HFF-Myc (cell line): ENCODE results near the gene CCDC77.
A peak's percentile ranks its signal among the peaks of the same experiment; 100 is the strongest.
"Not testable (repeated sequence)": the region's sequence is repeated elsewhere in the genome, so short reads cannot be mapped to it uniquely, and the experiment has no call there.

Experiments
- DNase-seq: peaks from one replicate; pipeline ENCODE4 v3.0.0-alpha.2; 2011; ENCODE audit warnings: low read depth; ENCODE audit errors: extremely low read depth
- H3K4me3 ChIP-seq: replicated peaks from 2 replicates; pipeline ENCODE4 v1.5.1; 2011; ENCODE audit warnings: low read depth, mild to moderate bottlenecking, control low read depth, low read length
- TF ChIP-seq, protein P1 (sequence below): IDR thresholded peaks from 2 replicates; pipeline ENCODE4 v1.5.1; 2012; ENCODE audit warnings: mild to moderate bottlenecking, low read depth, low read length, control low read depth; ENCODE audit errors: missing control alignments

Gene CCDC77

DNA sequence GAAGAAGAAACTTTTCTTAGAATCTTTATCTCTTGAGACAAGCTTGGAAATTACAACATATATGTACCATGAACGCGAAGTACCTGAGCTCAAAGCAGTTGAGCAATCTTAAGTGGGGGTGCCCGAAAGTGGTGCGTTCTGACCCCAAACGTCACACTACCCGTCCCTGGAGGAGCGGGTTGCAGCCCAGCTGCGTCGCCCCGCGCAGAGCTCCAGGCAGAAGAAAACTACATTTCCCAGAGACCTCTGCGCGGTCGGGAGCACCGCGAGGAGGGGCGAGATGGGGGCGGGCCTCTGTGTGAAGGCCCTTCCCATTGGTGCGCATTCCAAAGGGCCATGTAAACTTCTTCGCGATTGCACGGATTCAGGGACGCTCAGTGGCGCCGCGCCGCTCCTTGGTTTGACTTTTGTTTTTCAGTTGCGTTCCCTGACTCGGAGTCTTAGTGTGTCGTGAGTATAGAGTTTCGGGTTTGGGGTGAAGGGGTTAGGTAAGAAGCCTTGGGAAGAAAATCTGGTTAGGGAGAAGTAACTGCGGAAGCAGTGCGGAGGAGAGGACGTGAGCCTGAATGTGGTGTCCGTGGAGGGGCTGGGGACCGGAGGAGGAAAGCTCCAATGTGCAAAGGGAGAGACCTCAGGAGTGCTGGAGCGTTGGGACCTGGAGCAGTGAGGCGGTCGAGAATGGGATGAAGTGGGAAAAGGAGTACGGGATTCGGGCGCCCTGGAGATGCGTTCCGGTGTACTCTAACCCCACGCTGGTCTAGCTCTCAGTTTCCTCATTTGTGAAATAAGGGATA lies at the start of gene CCDC77:
Gene CCDC77 (plus strand): TSS at position 410 of the 794 bp plus-strand sequence. CDS start 7,740 bp downstream, outside the sequence.
- peak within 1 kb of the TSS; percentile 91 for H3K4me3 ChIP-seq
- DNase-seq = peak; percentile 73
- TF ChIP-seq, protein P1, sequence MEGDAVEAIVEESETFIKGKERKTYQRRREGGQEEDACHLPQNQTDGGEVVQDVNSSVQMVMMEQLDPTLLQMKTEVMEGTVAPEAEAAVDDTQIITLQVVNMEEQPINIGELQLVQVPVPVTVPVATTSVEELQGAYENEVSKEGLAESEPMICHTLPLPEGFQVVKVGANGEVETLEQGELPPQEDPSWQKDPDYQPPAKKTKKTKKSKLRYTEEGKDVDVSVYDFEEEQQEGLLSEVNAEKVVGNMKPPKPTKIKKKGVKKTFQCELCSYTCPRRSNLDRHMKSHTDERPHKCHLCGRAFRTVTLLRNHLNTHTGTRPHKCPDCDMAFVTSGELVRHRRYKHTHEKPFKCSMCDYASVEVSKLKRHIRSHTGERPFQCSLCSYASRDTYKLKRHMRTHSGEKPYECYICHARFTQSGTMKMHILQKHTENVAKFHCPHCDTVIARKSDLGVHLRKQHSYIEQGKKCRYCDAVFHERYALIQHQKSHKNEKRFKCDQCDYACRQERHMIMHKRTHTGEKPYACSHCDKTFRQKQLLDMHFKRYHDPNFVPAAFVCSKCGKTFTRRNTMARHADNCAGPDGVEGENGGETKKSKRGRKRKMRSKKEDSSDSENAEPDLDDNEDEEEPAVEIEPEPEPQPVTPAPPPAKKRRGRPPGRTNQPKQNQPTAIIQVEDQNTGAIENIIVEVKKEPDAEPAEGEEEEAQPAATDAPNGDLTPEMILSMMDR = peak; percentile 2

DNA sequence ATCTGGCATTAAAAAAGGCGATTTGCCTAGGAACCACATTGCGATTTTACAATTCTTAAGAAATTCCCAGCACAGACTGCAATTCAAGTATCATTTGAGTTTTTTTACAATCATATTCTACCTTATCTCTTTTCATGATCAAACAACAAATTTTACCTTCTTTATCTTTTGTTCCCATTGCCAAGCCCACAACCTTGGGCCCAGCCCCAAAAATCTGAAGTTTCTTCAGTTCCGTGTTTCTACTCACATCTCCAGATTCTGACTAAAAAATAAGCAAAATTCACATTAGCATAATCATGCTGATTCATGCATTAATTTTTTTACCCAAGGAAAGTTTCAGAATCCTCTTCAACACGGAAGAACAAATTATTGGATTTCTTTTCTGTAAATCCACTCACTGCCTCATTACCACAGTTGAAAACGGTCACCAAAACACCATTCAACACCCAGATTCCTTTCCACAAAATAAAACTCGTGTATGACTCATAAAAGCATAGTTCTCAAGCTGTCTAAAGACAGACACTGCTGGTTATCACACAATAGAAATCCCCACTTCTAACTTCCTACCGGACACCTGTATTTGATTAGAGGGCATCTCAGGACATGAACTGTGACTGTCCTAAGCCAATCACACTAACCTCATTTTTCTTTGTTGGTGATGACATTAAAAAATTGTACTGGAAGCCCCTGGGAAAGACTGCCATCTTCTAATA lies 45.0 kb upstream of the CCDC77 start:
- DNase-seq = peak; percentile 33
- TF ChIP-seq, protein P1 = no peak
- no peak overlapping the region for H3K4me3 ChIP-seq

DNA sequence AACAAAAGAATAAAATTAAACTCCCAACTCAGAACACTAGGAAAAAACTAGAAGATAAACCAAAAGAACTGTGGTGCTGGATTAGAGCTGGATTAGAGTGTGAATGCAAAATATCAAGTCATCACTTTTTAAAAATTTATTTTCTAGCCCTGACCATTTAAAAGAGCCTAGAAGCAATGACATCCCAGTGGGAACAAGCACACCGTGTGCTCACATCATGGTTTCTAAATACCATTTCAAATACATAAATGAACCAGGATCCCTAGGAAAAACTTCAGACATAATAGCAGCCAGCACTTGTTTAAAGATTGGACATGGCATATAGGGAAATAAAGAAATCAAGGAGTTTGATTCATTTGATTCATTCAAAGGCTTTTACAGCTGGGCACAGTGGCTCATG lies 42.4 kb upstream of the CCDC77 start:
- no peak overlapping the region for H3K4me3 ChIP-seq
- TF ChIP-seq, protein P1 = no peak
- no peak for DNase-seq

DNA sequence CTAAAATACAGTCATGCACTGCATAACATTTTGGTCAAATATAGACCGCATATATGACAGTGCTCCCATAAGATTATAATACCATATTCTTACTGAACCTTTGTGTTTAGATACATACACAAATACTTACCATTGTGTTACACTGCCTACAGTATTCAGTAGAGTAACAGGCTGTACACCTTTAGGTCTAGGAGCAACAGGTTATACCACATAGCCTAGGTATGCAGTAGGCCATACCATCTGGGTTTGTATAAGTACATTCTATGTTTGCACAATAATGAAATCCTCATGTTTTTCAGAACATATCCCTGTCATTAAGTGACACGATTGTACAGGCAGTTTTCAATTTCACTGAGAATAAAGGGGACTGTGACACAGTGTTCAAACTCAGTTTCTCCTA lies 34.6 kb upstream of the CCDC77 start:
- DNase-seq = no peak
- H3K4me3 ChIP-seq = no peak overlapping the region
- TF ChIP-seq, protein P1 = no peak

DNA sequence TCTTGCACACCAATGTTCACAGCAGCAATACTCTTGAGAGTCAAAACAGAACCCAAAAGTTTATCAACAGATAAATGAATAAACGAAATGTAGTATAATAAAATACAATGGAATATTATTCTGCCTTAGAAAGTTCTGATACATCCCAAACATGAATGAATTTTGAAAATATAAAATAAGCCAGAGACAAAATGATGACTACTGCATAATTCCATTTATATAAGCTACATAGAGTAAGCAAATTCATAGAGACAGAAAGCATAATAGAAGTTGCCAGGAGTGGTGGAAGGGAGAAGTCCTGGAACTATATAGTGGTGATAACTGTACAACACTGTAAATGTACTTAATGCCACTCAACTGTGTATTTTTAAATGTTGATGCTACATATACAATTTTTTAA lies 33.5 kb upstream of the CCDC77 start:
- H3K4me3 ChIP-seq = no peak overlapping the region
- DNase-seq = no peak
- TF ChIP-seq, protein P1 = no peak

DNA sequence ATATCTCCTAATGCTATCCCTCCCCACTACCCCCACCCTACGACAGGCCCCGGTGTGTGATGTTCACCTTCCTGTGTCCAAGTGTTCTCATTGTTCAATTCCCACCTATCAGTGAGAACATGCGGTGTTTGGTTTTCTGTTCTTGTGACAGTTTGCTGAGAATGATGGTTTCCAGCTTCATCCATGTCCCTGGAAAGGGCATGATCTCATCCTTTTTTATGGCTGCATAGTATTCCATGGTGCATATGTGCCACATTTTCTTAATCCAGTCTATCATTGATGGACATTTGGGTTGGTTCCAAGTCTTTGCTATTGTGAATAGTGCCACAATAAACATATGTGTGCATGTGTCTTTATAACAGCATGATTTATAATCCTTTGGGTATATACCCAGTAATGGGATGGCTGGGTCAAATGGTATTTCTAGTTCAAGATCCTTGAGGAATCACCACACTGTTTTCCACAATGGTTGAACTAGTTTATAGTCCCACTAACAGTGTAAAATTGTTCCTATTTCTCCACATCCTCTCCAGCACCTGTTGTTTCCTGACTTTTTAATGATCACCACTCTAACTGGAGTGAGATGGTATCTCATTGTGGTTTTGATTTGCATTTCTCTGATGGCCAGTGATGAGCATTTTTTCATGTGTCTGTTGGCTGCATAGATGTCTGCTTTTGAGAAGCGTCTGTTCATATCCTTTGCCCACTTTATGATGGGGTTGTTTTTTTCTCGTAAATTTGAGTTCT lies 30.5 kb upstream of the CCDC77 start:
- H3K4me3 ChIP-seq, DNase-seq: not testable (repeated sequence)

DNA sequence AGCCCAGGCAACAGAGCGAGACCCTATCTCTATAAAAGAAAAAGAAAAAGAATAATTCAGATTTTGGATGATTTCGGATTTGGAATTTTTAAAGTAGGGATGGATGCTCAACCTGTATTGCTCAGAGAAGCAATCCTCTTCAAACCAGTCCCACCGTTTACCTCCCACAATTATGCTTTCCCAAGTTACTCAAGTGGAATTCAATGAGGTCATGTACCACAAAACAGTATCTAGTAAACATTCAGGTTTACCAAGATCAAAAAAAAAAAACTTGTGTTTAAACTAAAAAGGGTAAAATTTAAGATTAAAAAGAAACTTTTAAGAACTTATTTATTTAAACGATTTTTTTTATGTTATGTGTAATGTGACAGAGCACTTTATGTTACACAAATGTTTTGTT lies 14.8 kb upstream of the CCDC77 start:
- DNase-seq = no peak
- H3K4me3 ChIP-seq = peak overlapping the region; percentile 79
- TF ChIP-seq, protein P1 = no peak
